Activated CD4-positive, alpha-beta T cell treated with anti-CD3 and anti-CD28 coated beads, Interleukin-10, Interleukin-2, amounts not matched to agents 100 ng/mL and 50 ng/mL, durations not matched to agents 16 hours and 8 hours (primary cell): ENCODE measurements around the gene MRPS35.

Source experiments
- DNase-seq: peaks from one replicate; pipeline ENCODE4 v3.0.0-alpha.2; 2020

Gene MRPS35

GRCh38 chr12:27710592-27711316 is at the start of gene MRPS35:
Gene MRPS35 (plus strand): TSS chr12:27710832. CDS start chr12:27710844, 12 bp downstream.
- DNase-seq: peak; percentile 94

- no peak for DNase-seq
These were observed 44.9 kb upstream of the MRPS35 start for GRCh38 chr12:27665704-27666103.

GRCh38 chr12:27666510-27666909 is 44.1 kb upstream of the MRPS35 start:
- DNase-seq: no peak

GRCh38 chr12:27667540-27667939 is 43.1 kb upstream of the MRPS35 start:
- peak; percentile 68 for DNase-seq

GRCh38 chr12:27672051-27672450 is 38.6 kb upstream of the MRPS35 start:
- no peak for DNase-seq

GRCh38 chr12:27672643-27673042 is 38.0 kb upstream of the MRPS35 start:
- no peak for DNase-seq

- DNase-seq: no peak
These were observed 37.4 kb upstream of the MRPS35 start for GRCh38 chr12:27673101-27673718.

- peak; percentile 5 for DNase-seq
These were observed 35.6 kb upstream of the MRPS35 start for GRCh38 chr12:27674989-27675388.

- DNase-seq: no peak
These were observed 30.0 kb upstream of the MRPS35 start for GRCh38 chr12:27680619-27681018.

GRCh38 chr12:27682534-27682933 is 28.1 kb upstream of the MRPS35 start:
- DNase-seq: no peak

- no peak for DNase-seq
These were observed 25.4 kb upstream of the MRPS35 start for GRCh38 chr12:27685274-27685673.

- DNase-seq: no peak
These were observed 24.5 kb upstream of the MRPS35 start for GRCh38 chr12:27686147-27686546.

GRCh38 chr12:27688671-27689070 is 22.0 kb upstream of the MRPS35 start:
- no peak for DNase-seq

GRCh38 chr12:27689558-27690180 is 21.0 kb upstream of the MRPS35 start:
- no peak for DNase-seq

- DNase-seq: no peak
These were observed 17.2 kb upstream of the MRPS35 start for GRCh38 chr12:27693403-27693802.

GRCh38 chr12:27695556-27696292 is 14.9 kb upstream of the MRPS35 start:
- no peak for DNase-seq

GRCh38 chr12:27696293-27696652 is 14.4 kb upstream of the MRPS35 start, which contains the start of gene REP15:
Gene REP15 (plus strand): TSS chr12:27696447. CDS start chr12:27696563, 116 bp downstream.
- DNase-seq: no peak

GRCh38 chr12:27696864-27697564 is 13.6 kb upstream of the MRPS35 start:
- no peak for DNase-seq

GRCh38 chr12:27703720-27704452 is 6.7 kb upstream of the MRPS35 start:
- peak; percentile 83 for DNase-seq

GRCh38 chr12:27705263-27705662 is 5.4 kb upstream of the MRPS35 start:
- no peak for DNase-seq

GRCh38 chr12:27707216-27707615 is 3.4 kb upstream of the MRPS35 start:
- DNase-seq: no peak
